ENCODE data around the gene DDX27.

GRCh38 chr20:49278036-49278817 is 59.0 kb downstream of the DDX27 start, which contains the start of gene ZNFX1:
- TF ChIP-seq SP1 (IDR thresholded peaks at IDR 0.05) (no peak), FOXA1 (IDR thresholded peaks at IDR 0.05) (no peak), ELF4 (IDR thresholded peaks at IDR 0.05) (peak; percentile 99), NFRKB (IDR thresholded peaks at IDR 0.05) (no peak), ZNF384 (IDR thresholded peaks at IDR 0.05) (no peak), FOXM1 (IDR thresholded peaks at IDR 0.05; ENCODE audit: borderline replicate concordance) (no peak), SUZ12 (IDR thresholded peaks at IDR 0.05) (no peak), CTBP1 (IDR thresholded peaks at IDR 0.05; ENCODE audit: borderline replicate concordance) (no peak), FOXK2 (IDR thresholded peaks at IDR 0.05) (no peak)
